SK-N-SH treated with all-trans-retinoic acid at 6 μM for 48 hours (cell line): Measurements from ENCODE around the gene AHR.

Experiments
- ATAC-seq: fragments of 200-7000 bp; cut with Tn5 transposase; 3 replicates; pipeline ENCODE4 v1.9.1; 2020; ENCODE audit warnings: mild to moderate bottlenecking, moderate library complexity
- ARNTL ChIP-seq: fragments of 450-650 bp; formaldehyde crosslinking; IDR thresholded peaks from 2 replicates; pipeline ENCODE4 v1.5.0; 2020; ENCODE audit warnings: low read depth, mild to moderate bottlenecking, moderate library complexity, borderline replicate concordance
- BACH2 ChIP-seq: fragments of 250-450 bp; sonication (Bioruptor Pico); IDR thresholded peaks from 2 replicates; pipeline ENCODE4 v1.9.0; 2021; ENCODE audit warnings: mild to moderate bottlenecking, borderline replicate concordance
- CREB5 ChIP-seq: fragments of 250-450 bp; sonication (Bioruptor Pico); IDR thresholded peaks from 2 replicates; pipeline ENCODE4 v1.5.1; 2020; ENCODE audit warnings: low read depth, mild to moderate bottlenecking, moderate library complexity
- CSDC2 ChIP-seq: fragments of 250-450 bp; sonication (Bioruptor Pico); IDR thresholded peaks from 2 replicates; pipeline ENCODE4 v1.5.0; 2020; ENCODE audit warnings: mild to moderate bottlenecking, moderate library complexity
- CSRNP3 ChIP-seq: fragments of 250-450 bp; sonication (Bioruptor Pico); IDR thresholded peaks from 2 replicates; pipeline ENCODE4 v1.5.1; 2021; ENCODE audit warnings: mild to moderate bottlenecking, moderate library complexity
- ESRRG ChIP-seq: fragments of 250-450 bp; sonication (Bioruptor Pico); IDR thresholded peaks from 2 replicates; pipeline ENCODE4 v1.6.1; 2021; ENCODE audit warnings: mild to moderate bottlenecking
- GLIS3 ChIP-seq: fragments of 250-450 bp; sonication (Bioruptor Pico); IDR thresholded peaks from 2 replicates; pipeline ENCODE4 v1.5.0; 2020; ENCODE audit warnings: mild to moderate bottlenecking, moderate library complexity
- ISL1 ChIP-seq: fragments of 250-450 bp; sonication (Bioruptor Pico); IDR thresholded peaks from 2 replicates; pipeline ENCODE4 v2.1.2; 2022; ENCODE audit warnings: mild to moderate bottlenecking, moderate library complexity
- OSR1 ChIP-seq: fragments of 250-450 bp; sonication (Bioruptor Pico); IDR thresholded peaks from 2 replicates; pipeline ENCODE4 v1.8.0; 2022; ENCODE audit warnings: moderate library complexity, mild to moderate bottlenecking, inconsistent platforms
- PATZ1 ChIP-seq: fragments of 250-450 bp; sonication (Bioruptor Pico); IDR thresholded peaks from 2 replicates; pipeline ENCODE4 v1.8.0; 2020; ENCODE audit warnings: mild to moderate bottlenecking, moderate library complexity, borderline replicate concordance
- POU6F1 ChIP-seq: fragments of 250-450 bp; sonication (Bioruptor Pico); IDR thresholded peaks from 2 replicates; pipeline ENCODE4 v1.8.0; 2021; ENCODE audit warnings: low read depth, mild to moderate bottlenecking, moderate library complexity, borderline replicate concordance
- PPARA ChIP-seq: fragments of 250-450 bp; sonication (Bioruptor Pico); IDR thresholded peaks from 2 replicates; pipeline ENCODE4 v1.5.0; 2020; ENCODE audit warnings: mild to moderate bottlenecking, borderline replicate concordance
- RARB ChIP-seq: fragments of 250-450 bp; sonication (Bioruptor Pico); IDR thresholded peaks from 2 replicates; pipeline ENCODE4 v1.8.0; 2021; ENCODE audit warnings: mild to moderate bottlenecking, moderate library complexity
- SNAI2 ChIP-seq: fragments of 250-450 bp; sonication (Bioruptor Pico); IDR thresholded peaks from 2 replicates; pipeline ENCODE4 v1.5.0; 2020; ENCODE audit warnings: mild to moderate bottlenecking, moderate library complexity
- TCF4 ChIP-seq: fragments of 250-450 bp; sonication (Bioruptor Pico); IDR thresholded peaks from 2 replicates; pipeline ENCODE4 v1.8.0; 2021; ENCODE audit warnings: mild to moderate bottlenecking, moderate library complexity, borderline replicate concordance
- TOX ChIP-seq: fragments of 250-450 bp; sonication (Bioruptor Pico); IDR thresholded peaks from 2 replicates; pipeline ENCODE4 v1.8.0; 2021; ENCODE audit warnings: mild to moderate bottlenecking, moderate library complexity, borderline replicate concordance
- TSHZ2 ChIP-seq: fragments of 250-450 bp; sonication (Bioruptor Pico); IDR thresholded peaks from 2 replicates; pipeline ENCODE4 v1.5.0; 2020; ENCODE audit warnings: mild to moderate bottlenecking, moderate library complexity
- ZC3H10 ChIP-seq: fragments of 250-450 bp; sonication (Bioruptor Pico); IDR thresholded peaks from 2 replicates; pipeline ENCODE4 v1.5.1; 2021; ENCODE audit warnings: mild to moderate bottlenecking, moderate library complexity
- ZFP30 ChIP-seq: fragments of 450-650 bp; formaldehyde crosslinking; IDR thresholded peaks from 2 replicates; pipeline ENCODE4 v1.5.0; 2022; ENCODE audit warnings: mild to moderate bottlenecking, moderate library complexity
- ZNF70 ChIP-seq: fragments of 450-650 bp; formaldehyde crosslinking; IDR thresholded peaks from 2 replicates; pipeline ENCODE4 v1.5.0; 2020; ENCODE audit warnings: mild to moderate bottlenecking, moderate library complexity
- ZNF8 ChIP-seq: fragments of 450-650 bp; formaldehyde crosslinking; IDR thresholded peaks from 2 replicates; pipeline ENCODE4 v1.5.0; 2020; ENCODE audit warnings: mild to moderate bottlenecking, moderate library complexity

The AHR gene

GRCh38 chr7:17298102-17298839 lies at the start of gene AHR:
TSS of gene AHR (plus strand) at chr7:17298652. CDS start at chr7:17299265, 613 bp downstream.
- TF ChIP-seq ARNTL (CRISPR knock-in tag): no peak
- TF ChIP-seq CREB5 (CRISPR knock-in tag): no peak
- no peak for TF ChIP-seq RARB (CRISPR knock-in tag)
- no peak for TF ChIP-seq BACH2 (CRISPR knock-in tag)
- no peak for TF ChIP-seq TOX (CRISPR knock-in tag)
- TF ChIP-seq CSDC2: no peak
- TF ChIP-seq POU6F1 (CRISPR knock-in tag): no peak
- no peak for TF ChIP-seq ZFP30 (CRISPR knock-in tag)
- TF ChIP-seq ISL1: no peak
- no peak for TF ChIP-seq TSHZ2 (CRISPR knock-in tag)
- TF ChIP-seq ZNF8 (CRISPR knock-in tag): no peak
- no peak for TF ChIP-seq PATZ1 (CRISPR knock-in tag)
- no peak for TF ChIP-seq OSR1 (CRISPR knock-in tag)
- no peak for TF ChIP-seq ZC3H10
- TF ChIP-seq PPARA: no peak
- no peak for TF ChIP-seq ZNF70 (CRISPR knock-in tag)
- no peak for TF ChIP-seq ESRRG (CRISPR knock-in tag)
- TF ChIP-seq SNAI2 (CRISPR knock-in tag): no peak

GRCh38 chr7:17253885-17254284 lies 44.6 kb upstream of the AHR start:
- no peak for ATAC-seq
- TF ChIP-seq ESRRG (CRISPR knock-in tag) (no peak), OSR1 (CRISPR knock-in tag) (no peak), ARNTL (CRISPR knock-in tag) (no peak), RARB (CRISPR knock-in tag) (no peak), CSDC2 (no peak), CREB5 (CRISPR knock-in tag) (no peak), SNAI2 (CRISPR knock-in tag) (no peak), CSRNP3 (CRISPR knock-in tag) (no peak), POU6F1 (CRISPR knock-in tag) (no peak), ZC3H10 (no peak), ISL1 (no peak), TCF4 (CRISPR knock-in tag) (no peak), GLIS3 (CRISPR knock-in tag) (no peak), TOX (CRISPR knock-in tag) (no peak), BACH2 (CRISPR knock-in tag) (no peak), TSHZ2 (CRISPR knock-in tag) (no peak)

More at GRCh38 chr7:17298102-17298839, at the start of gene AHR:
- peak; percentile 71 for ATAC-seq
